PC-3 (cell line): ENCODE data around the gene USP53. TPM values are rescaled to one million over a fixed set of nuclear protein-coding genes. Genes with fewer than 3 reads are reported as not detected.

Source experiments
- ATAC-seq: fragments of 200-7000 bp; cut with Tn5 transposase; 2 replicates; pipeline ENCODE4 v1.9.1; 2020; ENCODE audit warnings: mild to moderate bottlenecking, moderate library complexity
- BruUV-seq: library from RNA; stranded (reverse); fragments of 400-500 nt; replicated peaks from 2 replicates; lab custom pipeline; 2021; lab: Mats Ljungman, UMichigan
- CTCF ChIA-PET: fragments of 300-600 bp; sonication (Branson Sonifier 250); formaldehyde crosslinking; loops from one replicate; lab custom pipeline; 2022; ENCODE audit warnings: antibody characterized with exemption; lab: Charles Lee
- POLR2A ChIA-PET: fragments of 300-600 bp; sonication (Branson Sonifier 250); formaldehyde crosslinking; loops from one replicate; lab custom pipeline; 2022; ENCODE audit warnings: antibody characterized with exemption; ENCODE audit not compliant: unreplicated experiment; lab: Charles Lee
- DNase-seq: peaks from one replicate; pipeline ENCODE4 v3.0.0-alpha.2; 2015
- H2AFZ ChIP-seq: fragments of 300-600 bp; sonication (generic); 2 replicates; pipeline ENCODE4 v1.6.0; 2016; ENCODE audit warnings: antibody characterized with exemption, low read length
- H3F3A ChIP-seq: fragments of 300-600 bp; sonication (generic); one replicate; pipeline ENCODE4 v1.6.0; 2017; ENCODE audit warnings: antibody characterized with exemption, low read length, control low read depth, mild to moderate bottlenecking; ENCODE audit not compliant: unreplicated experiment
- H3K27ac ChIP-seq: fragments of 300-600 bp; sonication (generic); 2 replicates; pipeline ENCODE4 v1.5.1; 2016; ENCODE audit warnings: mild to moderate bottlenecking, low read length
- H3K27me3 ChIP-seq: fragments of 300-600 bp; sonication (generic); 2 replicates; pipeline ENCODE4 v1.6.1; 2016; ENCODE audit warnings: low read length, mixed read lengths
- H3K36me3 ChIP-seq: fragments of 300-600 bp; sonication (generic); 2 replicates; pipeline ENCODE4 v1.6.1; 2016; ENCODE audit warnings: low read depth, mixed run types, low read length, mixed read lengths
- H3K4me1 ChIP-seq: fragments of 300-600 bp; sonication (generic); 2 replicates; pipeline ENCODE4 v1.5.1; 2016; ENCODE audit warnings: low read length; ENCODE audit not compliant: insufficient read depth
- H3K4me2 ChIP-seq: fragments of 300-600 bp; sonication (generic); 2 replicates; pipeline ENCODE4 v1.6.0; 2016; ENCODE audit warnings: low read length
- H3K4me3 ChIP-seq: fragments of 300-600 bp; sonication (generic); 2 replicates; pipeline ENCODE4 v1.5.1; 2016; ENCODE audit warnings: mild to moderate bottlenecking, low read length, mixed read lengths
- H3K79me2 ChIP-seq: fragments of 300-600 bp; sonication (generic); 2 replicates; pipeline ENCODE4 v1.6.1; 2017; ENCODE audit warnings: low read length, mixed read lengths
- H3K9ac ChIP-seq: fragments of 300-600 bp; sonication (generic); 2 replicates; pipeline ENCODE4 v1.6.0; 2016; ENCODE audit warnings: mild to moderate bottlenecking, low read length
- H3K9me2 ChIP-seq: fragments of 300-600 bp; sonication (generic); replicated peaks from 2 replicates; pipeline ENCODE4 v1.6.1; 2016; ENCODE audit warnings: mixed run types, low read length, mixed read lengths
- H3K9me3 ChIP-seq: fragments of 300-600 bp; sonication (generic); 2 replicates; pipeline ENCODE4 v1.6.1; 2016; ENCODE audit warnings: low read length, mixed read lengths
- H4K20me1 ChIP-seq: fragments of 300-600 bp; sonication (generic); 2 replicates; pipeline ENCODE4 v1.6.1; 2016; ENCODE audit warnings: low read length, mixed read lengths
- CTCF ChIP-seq: fragments of 300-600 bp; sonication (generic); conservative IDR thresholded peaks from 2 replicates; pipeline ENCODE4 v1.5.1; 2017; ENCODE audit warnings: antibody characterized with exemption, low read depth, mild to moderate bottlenecking, low read length
- EZH2 ChIP-seq: fragments of 300-600 bp; sonication (generic); IDR thresholded peaks from one replicate; pipeline ENCODE4 v1.6.1; 2017; ENCODE audit warnings: antibody characterized with exemption, mild to moderate bottlenecking, low read length; ENCODE audit not compliant: unreplicated experiment
- EZH2phosphoT487 ChIP-seq: fragments of 300-600 bp; sonication (generic); IDR thresholded peaks from 2 replicates; pipeline ENCODE4 v1.6.1; 2018; ENCODE audit warnings: mild to moderate bottlenecking, antibody characterized with exemption, low read length, borderline replicate concordance
- intact Hi-C: fragments of 100-400 bp; cut with micrococcal nuclease; formaldehyde crosslinking; loops from 2 replicates; pipeline ENCODE4 v1.9.0; 2023
- total RNA-seq: library from RNA; depleted of rRNA; stranded (reverse); fragments of >200 nt; gene quantifications from 2 replicates; pipeline ENCODE4 v1.2.3, GENCODE V29; 2014

Gene USP53
- total RNA-seq, 1 experiment from 2014 or later = 8.7 TPM

- H3K4me1 ChIP-seq = no peaks in the 10 kb centered on the region
- no peak for DNase-seq
- ChIA-PET POLR2A (no interaction called here), CTCF (no interaction called here)
- H3K36me3 ChIP-seq = no peaks in the 10 kb centered on the region
- H4K20me1 ChIP-seq = no peaks in the 10 kb centered on the region
- TF ChIP-seq CTCF = no peak
- no peak for TF ChIP-seq EZH2phosphoT487
- no peak for TF ChIP-seq EZH2
- H3K9ac ChIP-seq = no peak overlapping the region
- no TSS peak for BruUV-seq
- no peaks in the 10 kb centered on the region for H3K79me2 ChIP-seq
- no peaks in the 10 kb centered on the region for H3K9me3 ChIP-seq
- H3K4me2 ChIP-seq = no peak overlapping the region
- intact Hi-C loops = no loop called here
- no peaks in the 10 kb centered on the region for H3K9me2 ChIP-seq
- no peaks in the 10 kb centered on the region for H3F3A ChIP-seq
- no peak for ATAC-seq
- H3K27me3 ChIP-seq = no peaks in the 10 kb centered on the region
- H2AFZ ChIP-seq = no peak overlapping the region
- H3K4me3 ChIP-seq = no peak overlapping the region
- no peak overlapping the region for H3K27ac ChIP-seq
Measured at GRCh38 chr4:119317990-119318389, 105.5 kb downstream of the USP53 start.

GRCh38 chr4:119321921-119322687 is 109.6 kb downstream of the USP53 start, which contains the start of gene FABP2:
Gene FABP2 (minus strand): TSS chr4:119322138. CDS start chr4:119322102, 36 bp downstream.
- H3K9ac ChIP-seq = no peak within 1 kb of the TSS
- intact Hi-C loops = no loop called here
- no peak within 1 kb of the TSS for H2AFZ ChIP-seq
- no peaks in the 10 kb centered on the region for H3K79me2 ChIP-seq
- H4K20me1 ChIP-seq = no peaks in the 10 kb centered on the region
- no peaks in the 10 kb centered on the region for H3K9me3 ChIP-seq
- BruUV-seq = no TSS peak
- CTCF ChIA-PET = no interaction called here
- no peaks in the 10 kb centered on the region for H3K4me1 ChIP-seq
- H3F3A ChIP-seq = no peaks in the 10 kb centered on the region
- no peaks in the 10 kb centered on the region for H3K27me3 ChIP-seq
- no peak within 1 kb of the TSS for H3K4me2 ChIP-seq
- ATAC-seq (no peak), DNase-seq (no peak)
- no peak within 1 kb of the TSS for H3K4me3 ChIP-seq
- POLR2A ChIA-PET = no interaction called here
- no peaks in the 10 kb centered on the region for H3K36me3 ChIP-seq
- no peak within 1 kb of the TSS for H3K27ac ChIP-seq
- no peaks in the 10 kb centered on the region for H3K9me2 ChIP-seq
- no peak for TF ChIP-seq EZH2
- TF ChIP-seq CTCF = no peak
- no peak for TF ChIP-seq EZH2phosphoT487

GRCh38 chr4:119328695-119329094 is 116.2 kb downstream of the USP53 start:
- TF ChIP-seq EZH2phosphoT487 = no peak
- Histone ChIP-seq H3K36me3 (no peaks in the 10 kb centered on the region), H2AFZ (no peak overlapping the region), H3K9me3 (no peaks in the 10 kb centered on the region), H3K4me2 (no peak overlapping the region), H3K27ac (no peak overlapping the region), H3K9me2 (no peaks in the 10 kb centered on the region), H3K9ac (no peak overlapping the region), H3K4me1 (no peaks in the 10 kb centered on the region), H4K20me1 (no peaks in the 10 kb centered on the region), H3K4me3 (no peak overlapping the region), H3K27me3 (no peaks in the 10 kb centered on the region), H3K79me2 (no peaks in the 10 kb centered on the region), H3F3A (no peaks in the 10 kb centered on the region)
- ChIA-PET CTCF (no interaction called here), POLR2A (no interaction called here)
- BruUV-seq = no TSS peak
- ATAC-seq = no peak
- intact Hi-C loops = no loop called here
- DNase-seq = no peak
